ENCODE results near the gene XRCC4. TPM values are rescaled to one million over a fixed set of nuclear protein-coding genes. Genes with fewer than 3 reads are reported as not detected.

Gene XRCC4
- total RNA-seq, 2 experiments from 2014 or later = 12.8 to 12.9 TPM

- ChIA-PET POLR2A (no interaction called here), CTCF (no interaction called here)
- intact Hi-C loops (cut with micrococcal nuclease) = no loop called here
- no peaks in the 10 kb centered on the region for H3K27me3 Mint-ChIP-seq
- DNase-seq = no peak
- ATAC-seq = no peak
- no peak overlapping the region for H3K4me3 Mint-ChIP-seq
- peaks cover 4% of the 10 kb centered on the region for H3K36me3 Mint-ChIP-seq (ENCODE audit: low read depth)
- H3K9me3 Mint-ChIP-seq = no peaks in the 10 kb centered on the region
- H3K4me1 Mint-ChIP-seq (ENCODE audit: low read depth) = no peaks in the 10 kb centered on the region
- no peak overlapping the region for H3K27ac Mint-ChIP-seq
- TF ChIP-seq, protein P1, sequence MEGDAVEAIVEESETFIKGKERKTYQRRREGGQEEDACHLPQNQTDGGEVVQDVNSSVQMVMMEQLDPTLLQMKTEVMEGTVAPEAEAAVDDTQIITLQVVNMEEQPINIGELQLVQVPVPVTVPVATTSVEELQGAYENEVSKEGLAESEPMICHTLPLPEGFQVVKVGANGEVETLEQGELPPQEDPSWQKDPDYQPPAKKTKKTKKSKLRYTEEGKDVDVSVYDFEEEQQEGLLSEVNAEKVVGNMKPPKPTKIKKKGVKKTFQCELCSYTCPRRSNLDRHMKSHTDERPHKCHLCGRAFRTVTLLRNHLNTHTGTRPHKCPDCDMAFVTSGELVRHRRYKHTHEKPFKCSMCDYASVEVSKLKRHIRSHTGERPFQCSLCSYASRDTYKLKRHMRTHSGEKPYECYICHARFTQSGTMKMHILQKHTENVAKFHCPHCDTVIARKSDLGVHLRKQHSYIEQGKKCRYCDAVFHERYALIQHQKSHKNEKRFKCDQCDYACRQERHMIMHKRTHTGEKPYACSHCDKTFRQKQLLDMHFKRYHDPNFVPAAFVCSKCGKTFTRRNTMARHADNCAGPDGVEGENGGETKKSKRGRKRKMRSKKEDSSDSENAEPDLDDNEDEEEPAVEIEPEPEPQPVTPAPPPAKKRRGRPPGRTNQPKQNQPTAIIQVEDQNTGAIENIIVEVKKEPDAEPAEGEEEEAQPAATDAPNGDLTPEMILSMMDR (IDR thresholded peaks at IDR 0.05) = no peak
These were observed 85.3 kb downstream of the XRCC4 start for GRCh38 chr5:83162601-83163000.

DNA sequence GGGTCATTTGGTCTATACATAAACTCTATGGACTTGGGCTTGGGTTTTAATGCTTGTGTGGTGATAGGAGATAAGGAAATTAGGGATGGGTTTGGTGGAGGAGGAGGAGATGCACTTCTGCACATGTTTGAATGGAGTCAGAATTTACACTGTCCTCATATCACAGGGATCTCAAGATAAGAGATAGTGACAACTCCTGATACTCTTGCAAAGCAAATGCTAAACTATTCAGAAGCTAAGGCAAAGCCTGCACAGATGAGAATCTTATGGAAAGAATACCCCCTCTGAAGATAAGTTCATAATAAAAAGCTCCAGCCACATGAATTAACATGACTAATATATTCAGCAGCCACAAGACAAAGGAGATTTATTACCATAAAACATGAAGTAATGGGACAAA lies 90.2 kb downstream of the XRCC4 start:
- Mint-ChIP-seq H3K27me3 (no peaks in the 10 kb centered on the region), H3K27ac (no peak overlapping the region), H3K9me3 (no peaks in the 10 kb centered on the region), H3K4me3 (no peak overlapping the region), H3K4me1 (ENCODE audit: low read depth) (no peaks in the 10 kb centered on the region), H3K36me3 (ENCODE audit: low read depth) (peaks cover 4% of the 10 kb centered on the region)
- ATAC-seq = no peak
- ChIA-PET CTCF (no interaction called here), POLR2A (no interaction called here)
- TF ChIP-seq, protein P1 (IDR thresholded peaks at IDR 0.05) = no peak
- DNase-seq = no peak
- intact Hi-C loops (cut with micrococcal nuclease) = no loop called here

GRCh38 chr5:83169571-83170337 lies 92.4 kb downstream of the XRCC4 start:
- Mint-ChIP-seq H3K4me1 (ENCODE audit: low read depth) (peaks cover 2% of the 10 kb centered on the region), H3K36me3 (ENCODE audit: low read depth) (peaks cover 4% of the 10 kb centered on the region), H3K4me3 (no peak overlapping the region), H3K27ac (no peak overlapping the region), H3K27me3 (no peaks in the 10 kb centered on the region), H3K9me3 (no peaks in the 10 kb centered on the region)
- ChIA-PET POLR2A (no interaction called here), CTCF (no interaction called here)
- TF ChIP-seq, protein P1 (IDR thresholded peaks at IDR 0.05) = no peak
- no peak for DNase-seq
- intact Hi-C loops (cut with micrococcal nuclease) = loop anchor here (2.0 kb wide), 1 partner anchor 19 kb away; no protein-coding TSS in a partner anchor
- no peak for ATAC-seq

- ChIA-PET CTCF (no interaction called here), POLR2A (no interaction called here)
- peaks cover 4% of the 10 kb centered on the region for H3K36me3 Mint-ChIP-seq (ENCODE audit: low read depth)
- intact Hi-C loops (cut with micrococcal nuclease) = no loop called here
- H3K4me1 Mint-ChIP-seq (ENCODE audit: low read depth) = peaks cover 2% of the 10 kb centered on the region
- H3K4me3 Mint-ChIP-seq = no peak overlapping the region
- ATAC-seq (no peak), DNase-seq (no peak)
- no peaks in the 10 kb centered on the region for H3K9me3 Mint-ChIP-seq
- H3K27me3 Mint-ChIP-seq = no peaks in the 10 kb centered on the region
- TF ChIP-seq, protein P1 (IDR thresholded peaks at IDR 0.05) = no peak
- no peak overlapping the region for H3K27ac Mint-ChIP-seq
These were observed 94.7 kb downstream of the XRCC4 start for GRCh38 chr5:83172011-83172410.

DNA sequence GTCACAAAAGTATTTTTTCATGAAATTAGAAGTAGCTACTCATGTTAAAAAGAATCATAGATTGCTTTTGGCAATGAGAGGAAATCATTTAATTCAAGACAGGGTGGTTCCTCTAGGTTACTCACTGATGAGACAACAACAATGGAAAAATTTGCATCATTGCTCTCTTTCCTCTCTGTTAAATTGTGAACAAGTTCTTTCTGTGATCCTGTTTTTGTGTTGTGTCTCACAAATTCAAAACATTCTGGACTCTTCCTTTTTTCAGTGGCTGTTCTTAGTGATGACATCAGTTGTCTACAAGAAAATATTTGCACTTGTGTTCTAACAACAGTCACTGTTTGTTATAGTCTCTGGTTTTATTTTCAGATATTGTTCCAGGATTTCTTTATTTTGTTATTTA lies 95.3 kb downstream of the XRCC4 start:
- Mint-ChIP-seq H3K27ac (no peak overlapping the region), H3K36me3 (ENCODE audit: low read depth) (no peaks in the 10 kb centered on the region), H3K27me3 (no peaks in the 10 kb centered on the region), H3K4me3 (no peak overlapping the region), H3K9me3 (no peaks in the 10 kb centered on the region), H3K4me1 (ENCODE audit: low read depth) (peaks cover 2% of the 10 kb centered on the region)
- ChIA-PET CTCF (no interaction called here), POLR2A (interaction anchor here (0.6 kb wide), 1 partner anchor 834 kb away, joined by 4 read pairs; no protein-coding TSS in a partner anchor)
- DNase-seq (no peak), ATAC-seq (no peak)
- TF ChIP-seq, protein P1 (IDR thresholded peaks at IDR 0.05) = no peak
- intact Hi-C loops (cut with micrococcal nuclease) = no loop called here
